ENCODE measurements around the gene ADORA2A.
A peak's percentile ranks its signal among the peaks of the same experiment; 100 is the strongest.
"Not testable (repeated sequence)": the region's sequence is repeated elsewhere in the genome, so short reads cannot be mapped to it uniquely, and the experiment has no call there.

ADORA2A gene

DNA sequence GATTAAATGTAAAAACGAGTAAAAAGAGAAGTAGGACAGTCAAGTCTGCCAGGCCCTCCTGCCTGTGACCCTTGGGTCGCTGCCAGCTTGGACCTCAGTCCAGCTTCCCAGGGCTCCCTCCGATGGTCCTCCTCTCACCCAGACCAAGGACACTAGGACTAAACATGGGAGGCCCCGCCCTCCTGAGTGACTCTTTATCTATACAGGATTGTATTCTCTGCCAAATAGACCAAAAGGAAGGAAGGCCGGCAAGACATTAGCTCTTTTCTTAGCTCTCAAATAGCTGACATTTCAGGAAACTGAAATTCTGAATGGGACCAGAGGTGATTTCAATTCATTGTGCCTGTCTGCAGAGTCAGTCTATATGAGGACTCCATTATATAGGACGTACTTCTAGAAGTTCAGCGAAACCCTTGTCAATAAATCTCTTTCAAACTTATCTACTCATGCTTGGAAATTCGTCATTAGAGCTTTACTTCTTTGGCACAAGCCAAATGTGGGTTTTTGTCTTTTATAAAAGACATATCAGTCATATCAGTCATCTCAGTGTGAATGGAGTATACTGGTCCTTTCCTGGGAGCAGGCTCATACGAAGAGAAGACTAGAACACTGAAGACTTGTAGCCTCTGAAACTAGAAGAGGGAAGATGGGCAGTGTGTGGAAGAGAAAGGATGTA lies 28.5 kb downstream of the ADORA2A start:
- DNase-seq = no peak

DNA sequence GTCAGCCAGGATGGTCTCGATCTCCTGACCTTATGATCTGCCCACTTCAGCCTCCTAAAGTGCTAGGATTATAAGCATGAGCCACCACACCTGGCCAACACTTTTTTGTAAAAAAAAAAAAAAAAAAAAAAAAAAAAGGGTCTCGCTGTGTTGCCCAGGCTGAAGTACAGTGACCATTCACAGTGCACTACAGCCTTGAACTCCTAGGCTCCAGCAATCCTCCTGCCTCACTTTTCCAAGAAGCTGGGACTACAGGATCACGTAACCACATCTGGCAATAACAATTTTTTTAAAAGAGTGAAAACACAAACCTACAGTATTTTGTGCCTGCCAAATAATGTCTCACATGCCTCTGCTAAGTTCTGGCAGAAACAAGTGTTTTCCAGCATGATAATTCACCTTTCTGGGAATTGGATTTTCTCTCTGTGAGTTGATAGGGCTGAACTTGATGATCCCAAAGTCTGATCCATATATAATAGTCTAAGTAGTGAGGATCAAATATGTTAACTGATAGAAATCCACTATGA lies 30.6 kb downstream of the ADORA2A start:
- no peak for DNase-seq

DNA sequence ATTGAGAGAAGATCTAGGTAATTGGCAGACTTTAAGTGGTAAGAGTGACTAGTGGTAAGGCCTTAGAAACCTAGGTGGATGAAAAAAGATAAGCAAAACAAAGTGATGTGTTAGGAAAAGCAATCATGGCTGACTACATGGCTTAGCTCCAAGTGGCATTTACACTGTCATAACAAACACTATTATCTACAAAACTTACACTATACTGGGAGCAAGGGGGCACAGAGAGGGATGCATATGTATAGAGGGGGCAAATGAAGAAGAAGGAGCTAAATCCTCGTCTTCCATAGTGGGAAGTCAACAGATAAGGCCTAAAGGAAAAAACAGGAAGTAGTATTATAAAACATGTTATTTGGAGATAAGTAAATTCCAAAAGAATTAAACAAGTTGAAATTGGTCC lies 32.5 kb downstream of the ADORA2A start:
- no peak for DNase-seq

DNA sequence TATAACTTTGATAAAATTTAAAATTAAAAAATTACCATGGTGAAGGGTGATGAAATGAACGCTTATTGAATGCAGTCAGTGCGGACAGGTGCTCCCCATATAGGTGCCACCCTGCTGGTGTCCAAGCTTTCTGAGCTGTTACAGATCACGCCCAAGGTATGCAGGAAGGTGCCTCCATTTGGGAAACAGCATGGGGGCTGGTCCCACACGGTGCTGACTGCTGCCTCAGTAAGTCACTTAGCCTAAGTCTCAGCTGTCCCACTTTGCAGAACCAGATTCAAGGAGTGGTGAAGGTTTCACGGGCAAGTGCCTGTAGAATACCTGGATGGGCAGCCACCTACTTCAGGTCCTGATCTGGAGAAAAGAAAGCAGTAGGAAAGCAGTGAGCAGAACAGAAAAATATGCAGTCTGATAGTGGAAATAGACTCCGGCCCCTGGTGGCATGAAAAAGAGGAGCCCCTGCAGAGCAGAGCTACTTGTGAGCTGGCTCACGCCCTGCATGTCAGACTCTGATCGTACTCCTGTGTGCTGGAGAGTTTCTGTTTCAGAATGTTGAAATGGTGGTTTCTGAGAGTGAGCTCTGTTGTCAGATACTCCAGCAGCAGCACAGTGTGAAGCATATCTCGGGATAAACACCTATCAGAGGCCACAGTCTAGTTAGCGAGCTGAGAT lies 33.2 kb downstream of the ADORA2A start:
- DNase-seq = no peak

GRCh38 chr22:24463071-24463760 lies 35.8 kb downstream of the ADORA2A start:
- DNase-seq = no peak

GRCh38 chr22:24465566-24465965 lies 38.2 kb downstream of the ADORA2A start:
- no peak for DNase-seq

GRCh38 chr22:24465975-24466374 lies 38.6 kb downstream of the ADORA2A start:
- no peak for DNase-seq

DNA sequence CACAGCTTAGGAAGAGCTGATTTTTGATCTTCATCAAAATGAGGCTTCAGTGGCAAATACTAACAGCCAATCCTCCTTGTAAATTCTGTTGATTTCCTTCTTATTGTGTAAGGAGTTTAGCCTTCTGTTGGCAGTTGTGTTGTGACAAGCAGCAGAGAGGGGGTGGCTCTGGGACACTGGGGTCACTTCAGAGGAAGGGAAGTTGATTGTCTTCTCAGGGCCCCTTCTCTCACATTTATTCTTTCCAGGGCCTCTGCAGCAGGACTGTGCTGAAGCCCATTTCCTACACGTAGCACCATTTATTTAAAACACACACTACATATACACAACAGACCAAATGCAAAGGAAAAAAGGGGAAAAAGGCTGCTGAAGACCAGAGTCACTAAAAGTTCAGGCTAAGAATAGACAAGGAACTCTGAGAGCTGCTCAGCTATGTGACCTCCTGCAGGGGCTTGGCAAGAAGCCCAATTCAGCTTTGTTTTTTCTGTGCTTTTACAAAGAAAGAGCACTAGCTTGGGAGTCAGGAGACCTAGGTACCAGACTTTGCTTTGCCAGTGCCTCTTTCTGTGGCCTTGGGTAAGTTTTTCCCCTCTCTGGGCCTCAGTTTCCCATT lies 39.4 kb downstream of the ADORA2A start:
- no peak for DNase-seq

DNA sequence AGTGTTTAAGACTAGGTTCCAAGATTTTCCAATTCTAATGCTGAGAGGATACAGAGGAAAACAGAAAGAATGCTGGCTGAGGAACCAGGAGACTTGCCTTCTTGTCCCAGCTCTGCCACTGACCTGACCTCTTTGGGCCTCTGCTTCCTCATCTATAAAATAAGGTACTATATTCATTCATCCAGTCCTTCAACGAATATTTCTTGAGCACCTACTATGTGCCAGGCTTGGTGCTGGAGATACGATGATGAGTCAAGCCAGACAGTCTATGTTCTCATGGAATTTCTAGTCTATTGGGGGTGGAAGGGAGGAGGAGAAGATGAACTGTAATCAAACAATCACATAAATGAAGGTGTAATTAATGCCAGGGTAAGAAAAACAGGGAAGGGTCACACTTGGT lies 39.9 kb downstream of the ADORA2A start:
- DNase-seq = no peak

DNA sequence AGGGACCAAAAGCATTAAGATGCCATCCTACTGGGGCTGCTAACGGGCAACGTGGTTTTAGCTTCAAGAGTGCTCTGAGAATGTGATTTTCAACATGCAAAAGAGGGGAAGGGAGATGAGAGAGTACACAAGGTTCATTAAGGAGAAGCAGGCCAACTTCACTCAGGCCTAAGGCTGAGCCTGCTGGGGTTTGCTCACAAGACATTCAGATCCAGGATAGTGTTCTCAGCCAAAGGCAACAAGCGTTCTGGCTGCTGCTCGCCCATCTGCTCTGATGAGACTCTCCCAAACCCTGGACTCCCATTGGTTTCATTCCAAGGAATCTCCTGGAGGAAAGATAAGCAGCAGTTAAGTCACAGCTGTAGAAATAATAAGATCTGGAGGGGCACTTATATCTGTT lies 44.2 kb downstream of the ADORA2A start:
- no peak for DNase-seq

DNA sequence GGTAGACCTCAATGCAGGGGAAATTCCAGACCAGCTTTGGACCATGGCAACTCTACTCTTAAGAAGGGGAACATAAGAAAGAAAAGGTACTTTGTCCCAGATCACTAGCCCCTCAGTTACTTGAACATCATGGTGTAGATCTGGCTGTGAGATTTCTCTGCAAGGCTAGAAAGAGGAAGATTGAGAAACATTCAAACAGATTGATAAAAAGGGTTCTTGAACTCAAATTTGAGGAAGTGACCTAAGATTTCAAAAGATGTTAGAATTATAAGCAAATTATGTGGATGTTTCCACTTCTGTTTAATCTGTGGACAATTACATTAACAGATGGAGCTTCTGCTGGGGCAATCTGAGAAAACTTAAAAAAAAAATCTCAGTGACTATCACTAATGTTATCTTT lies 45.9 kb downstream of the ADORA2A start:
- DNase-seq = no peak

- DNase-seq = no peak
These were observed 46.8 kb downstream of the ADORA2A start for GRCh38 chr22:24474221-24474620.

GRCh38 chr22:24474649-24475255 lies 47.4 kb downstream of the ADORA2A start:
- DNase-seq = no peak

GRCh38 chr22:24481641-24482040 lies 54.2 kb downstream of the ADORA2A start:
- no peak for DNase-seq

- DNase-seq = no peak
These were observed 55.2 kb downstream of the ADORA2A start for GRCh38 chr22:24482575-24482974.

- no peak for DNase-seq
These were observed 55.6 kb downstream of the ADORA2A start for GRCh38 chr22:24482998-24483397.

DNA sequence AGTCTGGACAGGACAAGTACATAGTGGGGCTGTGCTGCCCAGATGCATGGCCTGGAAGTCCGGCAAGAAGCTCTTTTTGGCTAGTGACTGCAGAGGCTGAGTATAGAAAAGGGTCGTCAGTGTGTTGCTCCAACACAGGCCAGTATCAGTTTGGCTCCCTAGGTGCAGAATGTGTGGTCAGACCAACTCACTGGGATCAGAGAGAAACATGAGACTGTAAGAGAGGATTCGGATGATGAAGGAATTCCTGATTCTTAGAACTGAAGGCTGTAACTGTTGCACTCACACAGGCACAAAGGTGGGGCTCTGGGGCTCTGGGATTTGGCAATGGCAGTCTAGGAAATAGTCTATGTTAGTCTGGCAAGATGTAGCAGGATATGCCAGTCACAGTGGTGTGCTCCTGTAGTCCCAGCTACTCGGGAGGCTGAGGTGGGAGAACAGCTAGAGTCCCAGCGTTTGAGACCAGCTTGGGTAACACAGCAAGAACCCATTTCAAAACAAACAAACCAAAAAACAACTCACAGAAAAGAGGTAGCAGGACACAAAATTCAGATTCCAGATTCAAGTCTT lies 56.7 kb downstream of the ADORA2A start:
- DNase-seq = no peak

DNA sequence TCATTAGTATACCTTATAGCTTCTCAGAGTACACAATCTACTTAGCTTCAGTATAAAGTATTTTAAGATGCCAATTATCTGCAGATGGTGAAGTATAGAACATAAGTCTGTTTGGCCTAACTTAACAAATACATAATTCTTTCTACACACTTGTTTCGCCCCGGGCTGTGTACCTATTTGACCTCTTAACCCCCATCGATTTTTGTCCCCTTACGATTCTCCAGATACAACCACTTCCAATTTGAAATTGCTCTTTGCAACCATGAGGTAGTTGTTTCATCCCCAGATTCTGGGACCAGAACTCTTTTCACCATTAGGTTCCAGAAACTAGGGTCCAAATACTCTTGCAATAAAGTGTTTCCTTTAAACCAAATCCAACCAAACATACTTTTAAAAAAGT lies 57.8 kb downstream of the ADORA2A start:
- DNase-seq = no peak

DNA sequence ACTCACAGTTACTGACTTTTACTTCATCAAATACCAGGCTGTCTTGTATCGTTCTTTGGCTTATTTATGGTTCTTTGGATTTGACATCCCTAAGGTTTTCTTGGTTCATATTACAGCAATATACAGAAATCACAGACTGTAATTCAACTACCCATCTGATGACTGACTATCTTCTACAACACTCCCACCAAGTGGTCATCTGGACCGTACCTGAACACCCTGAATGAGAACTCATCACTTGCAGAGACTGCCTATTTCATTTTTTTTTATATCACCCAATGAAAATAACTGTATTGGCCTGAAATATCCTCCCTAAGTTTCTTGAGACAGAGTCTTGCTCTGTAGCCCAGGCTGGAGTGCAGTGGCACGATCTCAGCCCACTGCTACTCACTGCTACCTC lies 58.2 kb downstream of the ADORA2A start:
- DNase-seq = no peak

- peak; percentile 18 for DNase-seq
These were observed 59.1 kb downstream of the ADORA2A start for GRCh38 chr22:24486501-24486921.

DNA sequence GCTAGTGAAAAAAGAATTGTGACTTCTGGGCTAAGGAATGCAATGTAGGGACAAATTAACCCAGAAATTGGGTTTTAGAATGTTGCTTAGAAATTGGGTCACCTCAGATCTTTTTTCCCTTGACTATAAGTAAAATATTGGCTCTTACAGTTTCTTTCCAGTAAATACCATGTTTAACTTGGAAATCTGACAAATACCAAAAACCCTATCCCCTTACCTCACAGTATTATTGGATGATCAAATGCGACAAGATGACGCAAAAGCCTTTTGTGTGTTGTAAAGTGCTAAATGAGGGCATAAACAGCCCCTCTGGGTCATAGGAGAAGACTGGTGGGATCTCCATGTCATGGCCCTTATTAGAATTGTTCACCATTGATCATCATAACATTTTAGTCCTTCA lies 61.6 kb downstream of the ADORA2A start:
- no peak for DNase-seq

DNA sequence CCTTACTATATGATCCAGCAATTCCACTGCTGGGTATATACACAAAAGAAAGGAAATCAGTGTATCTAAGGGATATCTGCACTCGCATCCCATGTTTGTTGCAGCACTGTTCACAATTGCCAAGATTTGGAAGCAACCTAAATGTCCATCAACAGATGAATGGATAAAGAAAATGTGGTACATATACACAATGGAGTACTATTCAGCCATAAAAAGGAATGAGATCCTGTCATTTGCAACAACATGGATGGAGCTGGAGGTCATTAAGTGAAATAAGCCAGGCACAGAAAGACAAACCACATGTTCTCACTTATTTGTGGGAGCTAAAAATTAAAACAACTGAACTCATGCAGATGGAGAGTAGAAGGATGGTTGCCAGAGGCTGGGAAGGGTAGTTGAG lies 62.0 kb downstream of the ADORA2A start:
- not testable (repeated sequence) for DNase-seq
